Measurements from ENCODE around the gene PCNX2.

DNA sequence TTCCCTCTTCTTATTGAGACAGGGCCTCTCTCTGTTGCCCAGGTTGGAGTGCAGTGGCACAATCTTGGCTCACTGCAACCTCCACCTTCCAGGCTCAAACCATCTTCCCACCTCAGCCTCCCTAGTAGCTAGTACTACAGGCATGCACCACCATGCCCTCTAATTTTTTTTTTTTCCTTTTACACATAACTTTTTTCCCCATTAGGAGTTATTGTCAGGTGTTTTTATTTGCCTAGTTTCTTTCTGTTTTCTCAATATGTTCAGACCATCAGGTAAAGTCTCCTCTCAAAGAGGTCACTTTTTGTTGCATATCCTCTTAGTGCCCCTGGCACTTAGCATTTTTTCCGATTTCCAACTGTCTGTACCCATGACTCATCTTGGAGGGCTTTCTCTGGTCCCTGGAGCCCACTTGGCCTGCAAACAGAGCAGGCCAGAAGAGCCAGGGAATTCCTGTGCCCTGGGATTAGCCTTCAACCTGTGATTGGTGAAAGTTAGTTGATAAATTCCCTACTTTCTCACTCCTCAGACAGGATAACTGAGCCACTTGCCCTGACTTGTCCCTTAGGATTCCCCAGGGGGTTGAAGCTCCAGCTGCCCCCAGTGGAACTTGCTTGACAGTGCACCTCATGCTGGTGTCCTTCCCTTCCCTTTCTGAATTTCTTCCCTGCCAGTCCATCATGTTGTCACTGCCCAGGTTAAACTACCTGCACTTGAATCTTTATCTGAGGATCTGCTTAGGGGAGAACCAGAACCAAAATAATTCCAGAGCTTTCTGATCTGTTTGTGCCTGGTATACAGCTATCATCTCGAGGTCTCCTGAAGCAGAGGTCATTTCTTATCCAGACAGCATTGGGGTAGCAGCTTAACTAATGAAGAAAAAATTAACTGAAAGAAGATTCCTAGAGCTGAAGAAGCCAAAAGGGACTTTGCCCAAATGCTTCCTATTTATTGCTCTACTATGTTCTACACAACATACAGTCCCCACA lies 342.7 kb downstream of the PCNX2 start:
- TF ChIP-seq, protein P1, sequence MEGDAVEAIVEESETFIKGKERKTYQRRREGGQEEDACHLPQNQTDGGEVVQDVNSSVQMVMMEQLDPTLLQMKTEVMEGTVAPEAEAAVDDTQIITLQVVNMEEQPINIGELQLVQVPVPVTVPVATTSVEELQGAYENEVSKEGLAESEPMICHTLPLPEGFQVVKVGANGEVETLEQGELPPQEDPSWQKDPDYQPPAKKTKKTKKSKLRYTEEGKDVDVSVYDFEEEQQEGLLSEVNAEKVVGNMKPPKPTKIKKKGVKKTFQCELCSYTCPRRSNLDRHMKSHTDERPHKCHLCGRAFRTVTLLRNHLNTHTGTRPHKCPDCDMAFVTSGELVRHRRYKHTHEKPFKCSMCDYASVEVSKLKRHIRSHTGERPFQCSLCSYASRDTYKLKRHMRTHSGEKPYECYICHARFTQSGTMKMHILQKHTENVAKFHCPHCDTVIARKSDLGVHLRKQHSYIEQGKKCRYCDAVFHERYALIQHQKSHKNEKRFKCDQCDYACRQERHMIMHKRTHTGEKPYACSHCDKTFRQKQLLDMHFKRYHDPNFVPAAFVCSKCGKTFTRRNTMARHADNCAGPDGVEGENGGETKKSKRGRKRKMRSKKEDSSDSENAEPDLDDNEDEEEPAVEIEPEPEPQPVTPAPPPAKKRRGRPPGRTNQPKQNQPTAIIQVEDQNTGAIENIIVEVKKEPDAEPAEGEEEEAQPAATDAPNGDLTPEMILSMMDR (IDR thresholded peaks at IDR 0.05): peak; percentile 24 to 78 (median 56)
- no peak for TF ChIP-seq POLR2A (IDR thresholded peaks at IDR 0.05)

All from esophagus squamous epithelium (tissue), 4 donors.